ENCODE data around the gene SELENON.

SELENON gene

GRCh38 chr1:25793585-25794170 lies 6.3 kb upstream of the SELENON start:
- no peak for DNase-seq

GRCh38 chr1:25794325-25794724 lies 5.7 kb upstream of the SELENON start:
- no peak for DNase-seq

GRCh38 chr1:25795211-25795610 lies 4.8 kb upstream of the SELENON start:
- DNase-seq = no peak

GRCh38 chr1:25795946-25796810 lies 3.8 kb upstream of the SELENON start:
- DNase-seq = peak in 1 of 2 donors; percentile 60

- DNase-seq = peak; percentile 69 to 74
Measured at GRCh38 chr1:25796811-25797458, 3.1 kb upstream of the SELENON start.

GRCh38 chr1:25797939-25798338 lies 2.1 kb upstream of the SELENON start:
- no peak for DNase-seq

GRCh38 chr1:25798666-25799351 lies 1.2 kb upstream of the SELENON start:
- DNase-seq = no peak

- DNase-seq = no peak
Measured at GRCh38 chr1:25799352-25799934, 550 bp upstream of the SELENON start.

- no peak for DNase-seq
Measured at GRCh38 chr1:25800703-25801377, 847 bp downstream of the SELENON start.

GRCh38 chr1:25802915-25803314 lies 2.9 kb downstream of the SELENON start:
- DNase-seq = no peak

GRCh38 chr1:25803368-25803767 lies 3.4 kb downstream of the SELENON start:
- no peak for DNase-seq

- no peak for DNase-seq
Measured at GRCh38 chr1:25804244-25804963, 4.4 kb downstream of the SELENON start.

- DNase-seq = no peak
Measured at GRCh38 chr1:25804964-25805862, 5.2 kb downstream of the SELENON start.

- peak; percentile 43 to 71 for DNase-seq
Measured at GRCh38 chr1:25805863-25806225, 5.9 kb downstream of the SELENON start.

- no peak for DNase-seq
Measured at GRCh38 chr1:25806418-25806817, 6.4 kb downstream of the SELENON start.

- peak in 1 of 2 donors; percentile 38 for DNase-seq
Measured at GRCh38 chr1:25807480-25808390, 7.7 kb downstream of the SELENON start.

GRCh38 chr1:25808481-25809244 lies 8.7 kb downstream of the SELENON start:
- DNase-seq = no peak

- no peak for DNase-seq
Measured at GRCh38 chr1:25809283-25809926, 9.4 kb downstream of the SELENON start.
